GM23338 (cell line): ENCODE measurements around the gene FRMD3. TPM values are rescaled to one million over a fixed set of nuclear protein-coding genes. Genes with fewer than 3 reads are reported as not detected.

ENCODE experiments used
- ATAC-seq: fragments of 200-7000 bp; cut with Tn5 transposase; 3 replicates; pipeline ENCODE4 v1.9.1; 2020
- DNase-seq: peaks from one replicate; pipeline ENCODE4 v3.0.0-alpha.2; 2015; ENCODE audit warnings: low spot score
- H2AFZ ChIP-seq: fragments of 200-600 bp; sonication (generic); 2 replicates; pipeline ENCODE4 v1.8.0; 2016; ENCODE audit warnings: antibody characterized with exemption, mild to moderate bottlenecking, moderate library complexity
- H3F3A ChIP-seq: fragments of 200-600 bp; sonication (generic); replicated peaks from 2 replicates; pipeline ENCODE4 v1.8.0; 2017; ENCODE audit warnings: antibody characterized with exemption, mixed run types, low read depth
- H3K27ac ChIP-seq: fragments of 200-600 bp; sonication (generic); 2 replicates; pipeline ENCODE4 v1.6.1; 2016; ENCODE audit warnings: low read depth
- H3K27me3 ChIP-seq: fragments of 200-600 bp; sonication (generic); 2 replicates; pipeline ENCODE4 v1.8.0; 2016; ENCODE audit warnings: mild to moderate bottlenecking, mixed run types, moderate library complexity; ENCODE audit not compliant: insufficient read depth
- H3K36me3 ChIP-seq: fragments of 200-600 bp; sonication (generic); 2 replicates; pipeline ENCODE4 v1.8.0; 2016; ENCODE audit warnings: mild to moderate bottlenecking; ENCODE audit not compliant: insufficient read depth
- H3K4me1 ChIP-seq: fragments of 200-600 bp; sonication (generic); 2 replicates; pipeline ENCODE4 v1.8.0; 2016; ENCODE audit warnings: mild to moderate bottlenecking, moderate library complexity; ENCODE audit not compliant: insufficient read depth
- H3K4me2 ChIP-seq: fragments of 200-600 bp; sonication (generic); 2 replicates; pipeline ENCODE4 v1.7.1; 2017; ENCODE audit warnings: mixed run types
- H3K4me3 ChIP-seq: fragments of 200-600 bp; sonication (generic); 2 replicates; pipeline ENCODE4 v1.6.1; 2016; ENCODE audit warnings: mixed run types
- H3K79me2 ChIP-seq: fragments of 200-600 bp; sonication (generic); replicated peaks from 2 replicates; pipeline ENCODE4 v1.8.0; 2017; ENCODE audit warnings: mild to moderate bottlenecking; ENCODE audit not compliant: insufficient read depth
- H3K9me2 ChIP-seq: fragments of 200-600 bp; sonication (generic); 2 replicates; pipeline ENCODE4 v1.8.0; 2017; ENCODE audit not compliant: insufficient read depth
- H4K20me1 ChIP-seq: fragments of 200-600 bp; sonication (generic); replicated peaks from 2 replicates; pipeline ENCODE4 v1.8.0; 2017; ENCODE audit warnings: mild to moderate bottlenecking; ENCODE audit not compliant: insufficient read depth
- H3K27ac Mint-ChIP-seq: 2 replicates; pipeline ENCODE4 v1.8.0; 2020; ENCODE audit warnings: inconsistent platforms, mild to moderate bottlenecking, moderate library complexity, mixed read lengths
- H3K27me3 Mint-ChIP-seq: 3 replicates; pipeline ENCODE4 v1.8.0; 2022; ENCODE audit warnings: low read depth, mild to moderate bottlenecking, moderate library complexity, mixed read lengths, inconsistent platforms; ENCODE audit not compliant: insufficient read depth, poor library complexity
- H3K36me3 Mint-ChIP-seq: 3 replicates; pipeline ENCODE4 v1.8.0; 2021; ENCODE audit warnings: low read depth, mild to moderate bottlenecking, inconsistent platforms, moderate library complexity, mixed read lengths
- H3K4me1 Mint-ChIP-seq: 3 replicates; pipeline ENCODE4 v1.8.0; 2020; ENCODE audit warnings: mild to moderate bottlenecking, inconsistent platforms, mixed read lengths
- H3K4me3 Mint-ChIP-seq: 3 replicates; pipeline ENCODE4 v1.8.0; 2021; ENCODE audit warnings: moderate library complexity, mild to moderate bottlenecking, inconsistent platforms, mixed read lengths
- H3K9me3 Mint-ChIP-seq: 3 replicates; pipeline ENCODE4 v1.8.0; 2020; ENCODE audit warnings: moderate library complexity, mild to moderate bottlenecking, inconsistent platforms, mixed read lengths
- CREB1 ChIP-seq: fragments of 250-450 bp; sonication (Bioruptor Pico); IDR thresholded peaks from 2 replicates; pipeline ENCODE4 v1.5.0; 2020; ENCODE audit warnings: low read depth, mild to moderate bottlenecking, moderate library complexity
- EZH2 ChIP-seq: fragments of 200-600 bp; sonication (generic); IDR thresholded peaks from one replicate; pipeline ENCODE4 v1.8.0; 2017; ENCODE audit warnings: antibody characterized with exemption, mild to moderate bottlenecking, low read depth; ENCODE audit not compliant: unreplicated experiment
- EZH2phosphoT487 ChIP-seq: fragments of 200-600 bp; sonication (generic); IDR thresholded peaks from one replicate; pipeline ENCODE4 v1.8.1; 2018; ENCODE audit warnings: antibody characterized with exemption; ENCODE audit not compliant: unreplicated experiment
- JUNB ChIP-seq: IDR thresholded peaks from one replicate; pipeline ENCODE4 v1.6.1; 2016; ENCODE audit warnings: antibody characterized with exemption; ENCODE audit not compliant: unreplicated experiment
- NANOG ChIP-seq: IDR thresholded peaks from 2 replicates; pipeline ENCODE4 v1.6.1; 2016; ENCODE audit warnings: antibody characterized with exemption, borderline replicate concordance
- POLR2AphosphoS5 ChIP-seq: IDR thresholded peaks from 2 replicates; pipeline ENCODE4 v1.6.1; 2016; ENCODE audit warnings: antibody characterized with exemption, low read depth
- STAT1 ChIP-seq: IDR thresholded peaks from one replicate; pipeline ENCODE4 v1.6.1; 2016; ENCODE audit warnings: antibody characterized with exemption; ENCODE audit not compliant: unreplicated experiment
- ZNF114 ChIP-seq: fragments of 250-450 bp; sonication (Bioruptor Pico); IDR thresholded peaks from 2 replicates; pipeline ENCODE4 v1.5.0; 2020; ENCODE audit warnings: mild to moderate bottlenecking, moderate library complexity
- ZNF331 ChIP-seq: fragments of 250-450 bp; sonication (Bioruptor Pico); IDR thresholded peaks from 2 replicates; pipeline ENCODE4 v1.5.0; 2020; ENCODE audit warnings: low read depth, mild to moderate bottlenecking, moderate library complexity
- polyA plus RNA-seq: library from polyadenylated mRNA; unstranded; fragments of >200 nt; fragmentation: Nextera tagmentation; extraction: Ambion mirVana; gene quantifications from 2 replicates; pipeline ENCODE4 v1.2.1, GENCODE V29; 2016
- total RNA-seq: library from RNA; depleted of rRNA; stranded (reverse); fragments of >200 nt; shearing (Covaris generic); gene quantifications from 2 replicates; pipeline ENCODE4 v1.2.3, GENCODE V29; 2014
- TF ChIP-seq, protein P1 (sequence below), 2 experiments: fragments of 200-600 bp in 1 of 2; sonication (generic) in 1 of 2; conservative IDR thresholded peaks; 2 replicates each; pipeline versions ENCODE4 v1.5.1 to v1.6.1; 2016 to 2017; ENCODE audit warnings: antibody characterized with exemption in 2 of 2, low read depth in 2 of 2, mild to moderate bottlenecking in 2 of 2, moderate library complexity in 1 of 2
- TF ChIP-seq, protein P2 (sequence below): fragments of 250-450 bp; sonication (Bioruptor Pico); IDR thresholded peaks from 2 replicates; pipeline ENCODE4 v1.5.0; 2020; ENCODE audit warnings: mild to moderate bottlenecking, moderate library complexity
- TF ChIP-seq, protein P3 (sequence below): IDR thresholded peaks from one replicate; pipeline ENCODE4 v1.6.1; 2018; ENCODE audit warnings: antibody characterized with exemption; ENCODE audit not compliant: unreplicated experiment
- TF ChIP-seq, protein P4 (sequence below): IDR thresholded peaks from 2 replicates; pipeline ENCODE4 v1.6.1; 2016; ENCODE audit warnings: antibody characterized with exemption

Gene FRMD3
- total and polyA plus RNA-seq, 2 experiments from 2014 or later = 0.47 to 1.2 TPM

DNA sequence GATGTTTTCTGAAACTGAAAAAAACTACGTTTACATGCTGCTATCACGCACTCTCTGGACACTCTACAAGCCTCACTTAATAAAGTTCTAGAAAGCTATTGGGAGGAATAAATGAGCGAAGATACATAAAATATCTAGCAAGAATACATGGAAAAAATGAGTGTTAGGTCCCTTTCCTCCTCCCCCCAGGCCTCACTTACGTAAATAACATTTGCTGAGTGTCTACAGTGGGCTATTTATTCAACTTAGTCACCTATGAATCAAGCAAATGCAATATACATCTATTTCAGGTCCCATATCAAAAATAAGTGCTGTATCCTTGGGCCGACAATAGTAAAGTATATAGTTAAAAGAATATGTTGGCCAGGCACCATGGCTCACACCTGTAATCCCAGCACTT, 62.5 kb downstream of the FRMD3 start:
- no peak for ATAC-seq
- Histone ChIP-seq H3K79me2 (no peaks in the 10 kb centered on the region), H3K27me3 (no peaks in the 10 kb centered on the region), H4K20me1 (no peaks in the 10 kb centered on the region), H2AFZ (no peak overlapping the region), H3K4me1 (no peaks in the 10 kb centered on the region), H3K4me2 (no peak overlapping the region), H3F3A (no peaks in the 10 kb centered on the region), H3K9me2 (peaks cover 4% of the 10 kb centered on the region), H3K4me3 (no peak overlapping the region), H3K27ac (no peak overlapping the region), H3K36me3 (no peaks in the 10 kb centered on the region)
- no peak overlapping the region for H3K27ac Mint-ChIP-seq
- DNase-seq = no peak
- no peak overlapping the region for H3K4me3 Mint-ChIP-seq
- H3K4me1 Mint-ChIP-seq = peaks cover 4% of the 10 kb centered on the region; the same call in 2 of the 3 replicates
- peaks cover 7% of the 10 kb centered on the region for H3K27me3 Mint-ChIP-seq
- TF ChIP-seq NANOG (no peak), EZH2phosphoT487 (no peak), ZNF114 (CRISPR knock-in tag) (no peak), CREB1 (no peak), EZH2 (no peak), ZNF331 (no peak), STAT1 (no peak), POLR2AphosphoS5 (no peak), JUNB (no peak)
- TF ChIP-seq, protein P1, sequence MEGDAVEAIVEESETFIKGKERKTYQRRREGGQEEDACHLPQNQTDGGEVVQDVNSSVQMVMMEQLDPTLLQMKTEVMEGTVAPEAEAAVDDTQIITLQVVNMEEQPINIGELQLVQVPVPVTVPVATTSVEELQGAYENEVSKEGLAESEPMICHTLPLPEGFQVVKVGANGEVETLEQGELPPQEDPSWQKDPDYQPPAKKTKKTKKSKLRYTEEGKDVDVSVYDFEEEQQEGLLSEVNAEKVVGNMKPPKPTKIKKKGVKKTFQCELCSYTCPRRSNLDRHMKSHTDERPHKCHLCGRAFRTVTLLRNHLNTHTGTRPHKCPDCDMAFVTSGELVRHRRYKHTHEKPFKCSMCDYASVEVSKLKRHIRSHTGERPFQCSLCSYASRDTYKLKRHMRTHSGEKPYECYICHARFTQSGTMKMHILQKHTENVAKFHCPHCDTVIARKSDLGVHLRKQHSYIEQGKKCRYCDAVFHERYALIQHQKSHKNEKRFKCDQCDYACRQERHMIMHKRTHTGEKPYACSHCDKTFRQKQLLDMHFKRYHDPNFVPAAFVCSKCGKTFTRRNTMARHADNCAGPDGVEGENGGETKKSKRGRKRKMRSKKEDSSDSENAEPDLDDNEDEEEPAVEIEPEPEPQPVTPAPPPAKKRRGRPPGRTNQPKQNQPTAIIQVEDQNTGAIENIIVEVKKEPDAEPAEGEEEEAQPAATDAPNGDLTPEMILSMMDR (conservative IDR thresholded peaks at IDR 0.05; ENCODE audit: low read depth in 2 of 2) = no peak
- TF ChIP-seq, protein P2, sequence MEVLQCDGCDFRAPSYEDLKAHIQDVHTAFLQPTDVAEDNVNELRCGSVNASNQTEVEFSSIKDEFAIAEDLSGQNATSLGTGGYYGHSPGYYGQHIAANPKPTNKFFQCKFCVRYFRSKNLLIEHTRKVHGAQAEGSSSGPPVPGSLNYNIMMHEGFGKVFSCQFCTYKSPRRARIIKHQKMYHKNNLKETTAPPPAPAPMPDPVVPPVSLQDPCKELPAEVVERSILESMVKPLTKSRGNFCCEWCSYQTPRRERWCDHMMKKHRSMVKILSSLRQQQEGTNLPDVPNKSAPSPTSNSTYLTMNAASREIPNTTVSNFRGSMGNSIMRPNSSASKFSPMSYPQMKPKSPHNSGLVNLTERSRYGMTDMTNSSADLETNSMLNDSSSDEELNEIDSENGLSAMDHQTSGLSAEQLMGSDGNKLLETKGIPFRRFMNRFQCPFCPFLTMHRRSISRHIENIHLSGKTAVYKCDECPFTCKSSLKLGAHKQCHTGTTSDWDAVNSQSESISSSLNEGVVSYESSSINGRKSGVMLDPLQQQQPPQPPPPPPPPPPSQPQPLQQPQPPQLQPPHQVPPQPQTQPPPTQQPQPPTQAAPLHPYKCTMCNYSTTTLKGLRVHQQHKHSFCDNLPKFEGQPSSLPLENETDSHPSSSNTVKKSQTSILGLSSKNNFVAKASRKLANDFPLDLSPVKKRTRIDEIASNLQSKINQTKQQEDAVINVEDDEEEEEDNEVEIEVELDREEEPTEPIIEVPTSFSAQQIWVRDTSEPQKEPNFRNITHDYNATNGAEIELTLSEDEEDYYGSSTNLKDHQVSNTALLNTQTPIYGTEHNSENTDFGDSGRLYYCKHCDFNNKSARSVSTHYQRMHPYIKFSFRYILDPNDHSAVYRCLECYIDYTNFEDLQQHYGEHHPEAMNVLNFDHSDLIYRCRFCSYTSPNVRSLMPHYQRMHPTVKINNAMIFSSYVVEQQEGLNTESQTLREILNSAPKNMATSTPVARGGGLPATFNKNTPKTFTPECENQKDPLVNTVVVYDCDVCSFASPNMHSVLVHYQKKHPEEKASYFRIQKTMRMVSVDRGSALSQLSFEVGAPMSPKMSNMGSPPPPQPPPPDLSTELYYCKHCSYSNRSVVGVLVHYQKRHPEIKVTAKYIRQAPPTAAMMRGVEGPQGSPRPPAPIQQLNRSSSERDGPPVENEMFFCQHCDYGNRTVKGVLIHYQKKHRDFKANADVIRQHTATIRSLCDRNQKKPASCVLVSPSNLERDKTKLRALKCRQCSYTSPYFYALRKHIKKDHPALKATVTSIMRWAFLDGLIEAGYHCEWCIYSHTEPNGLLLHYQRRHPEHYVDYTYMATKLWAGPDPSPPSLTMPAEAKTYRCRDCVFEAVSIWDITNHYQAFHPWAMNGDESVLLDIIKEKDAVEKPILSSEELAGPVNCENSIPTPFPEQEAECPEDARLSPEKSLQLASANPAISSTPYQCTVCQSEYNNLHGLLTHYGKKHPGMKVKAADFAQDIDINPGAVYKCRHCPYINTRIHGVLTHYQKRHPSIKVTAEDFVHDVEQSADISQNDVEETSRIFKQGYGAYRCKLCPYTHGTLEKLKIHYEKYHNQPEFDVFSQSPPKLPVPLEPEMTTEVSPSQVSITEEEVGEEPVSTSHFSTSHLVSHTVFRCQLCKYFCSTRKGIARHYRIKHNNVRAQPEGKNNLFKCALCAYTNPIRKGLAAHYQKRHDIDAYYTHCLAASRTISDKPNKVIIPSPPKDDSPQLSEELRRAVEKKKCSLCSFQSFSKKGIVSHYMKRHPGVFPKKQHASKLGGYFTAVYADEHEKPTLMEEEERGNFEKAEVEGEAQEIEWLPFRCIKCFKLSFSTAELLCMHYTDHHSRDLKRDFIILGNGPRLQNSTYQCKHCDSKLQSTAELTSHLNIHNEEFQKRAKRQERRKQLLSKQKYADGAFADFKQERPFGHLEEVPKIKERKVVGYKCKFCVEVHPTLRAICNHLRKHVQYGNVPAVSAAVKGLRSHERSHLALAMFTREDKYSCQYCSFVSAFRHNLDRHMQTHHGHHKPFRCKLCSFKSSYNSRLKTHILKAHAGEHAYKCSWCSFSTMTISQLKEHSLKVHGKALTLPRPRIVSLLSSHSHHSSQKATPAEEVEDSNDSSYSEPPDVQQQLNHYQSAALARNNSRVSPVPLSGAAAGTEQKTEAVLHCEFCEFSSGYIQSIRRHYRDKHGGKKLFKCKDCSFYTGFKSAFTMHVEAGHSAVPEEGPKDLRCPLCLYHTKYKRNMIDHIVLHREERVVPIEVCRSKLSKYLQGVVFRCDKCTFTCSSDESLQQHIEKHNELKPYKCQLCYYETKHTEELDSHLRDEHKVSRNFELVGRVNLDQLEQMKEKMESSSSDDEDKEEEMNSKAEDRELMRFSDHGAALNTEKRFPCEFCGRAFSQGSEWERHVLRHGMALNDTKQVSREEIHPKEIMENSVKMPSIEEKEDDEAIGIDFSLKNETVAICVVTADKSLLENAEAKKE (CRISPR knock-in tag) = no peak
- TF ChIP-seq, protein P3, sequence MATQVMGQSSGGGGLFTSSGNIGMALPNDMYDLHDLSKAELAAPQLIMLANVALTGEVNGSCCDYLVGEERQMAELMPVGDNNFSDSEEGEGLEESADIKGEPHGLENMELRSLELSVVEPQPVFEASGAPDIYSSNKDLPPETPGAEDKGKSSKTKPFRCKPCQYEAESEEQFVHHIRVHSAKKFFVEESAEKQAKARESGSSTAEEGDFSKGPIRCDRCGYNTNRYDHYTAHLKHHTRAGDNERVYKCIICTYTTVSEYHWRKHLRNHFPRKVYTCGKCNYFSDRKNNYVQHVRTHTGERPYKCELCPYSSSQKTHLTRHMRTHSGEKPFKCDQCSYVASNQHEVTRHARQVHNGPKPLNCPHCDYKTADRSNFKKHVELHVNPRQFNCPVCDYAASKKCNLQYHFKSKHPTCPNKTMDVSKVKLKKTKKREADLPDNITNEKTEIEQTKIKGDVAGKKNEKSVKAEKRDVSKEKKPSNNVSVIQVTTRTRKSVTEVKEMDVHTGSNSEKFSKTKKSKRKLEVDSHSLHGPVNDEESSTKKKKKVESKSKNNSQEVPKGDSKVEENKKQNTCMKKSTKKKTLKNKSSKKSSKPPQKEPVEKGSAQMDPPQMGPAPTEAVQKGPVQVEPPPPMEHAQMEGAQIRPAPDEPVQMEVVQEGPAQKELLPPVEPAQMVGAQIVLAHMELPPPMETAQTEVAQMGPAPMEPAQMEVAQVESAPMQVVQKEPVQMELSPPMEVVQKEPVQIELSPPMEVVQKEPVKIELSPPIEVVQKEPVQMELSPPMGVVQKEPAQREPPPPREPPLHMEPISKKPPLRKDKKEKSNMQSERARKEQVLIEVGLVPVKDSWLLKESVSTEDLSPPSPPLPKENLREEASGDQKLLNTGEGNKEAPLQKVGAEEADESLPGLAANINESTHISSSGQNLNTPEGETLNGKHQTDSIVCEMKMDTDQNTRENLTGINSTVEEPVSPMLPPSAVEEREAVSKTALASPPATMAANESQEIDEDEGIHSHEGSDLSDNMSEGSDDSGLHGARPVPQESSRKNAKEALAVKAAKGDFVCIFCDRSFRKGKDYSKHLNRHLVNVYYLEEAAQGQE = no peak
- TF ChIP-seq, protein P4, sequence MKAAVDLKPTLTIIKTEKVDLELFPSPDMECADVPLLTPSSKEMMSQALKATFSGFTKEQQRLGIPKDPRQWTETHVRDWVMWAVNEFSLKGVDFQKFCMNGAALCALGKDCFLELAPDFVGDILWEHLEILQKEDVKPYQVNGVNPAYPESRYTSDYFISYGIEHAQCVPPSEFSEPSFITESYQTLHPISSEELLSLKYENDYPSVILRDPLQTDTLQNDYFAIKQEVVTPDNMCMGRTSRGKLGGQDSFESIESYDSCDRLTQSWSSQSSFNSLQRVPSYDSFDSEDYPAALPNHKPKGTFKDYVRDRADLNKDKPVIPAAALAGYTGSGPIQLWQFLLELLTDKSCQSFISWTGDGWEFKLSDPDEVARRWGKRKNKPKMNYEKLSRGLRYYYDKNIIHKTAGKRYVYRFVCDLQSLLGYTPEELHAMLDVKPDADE = no peak
- H3K9me3 Mint-ChIP-seq = peaks cover 2% of the 10 kb centered on the region; the same call in 1 of the 3 replicates
- H3K36me3 Mint-ChIP-seq = no peaks in the 10 kb centered on the region
